Measurements from ENCODE around the gene CLPSL1.

CLPSL1 gene

DNA sequence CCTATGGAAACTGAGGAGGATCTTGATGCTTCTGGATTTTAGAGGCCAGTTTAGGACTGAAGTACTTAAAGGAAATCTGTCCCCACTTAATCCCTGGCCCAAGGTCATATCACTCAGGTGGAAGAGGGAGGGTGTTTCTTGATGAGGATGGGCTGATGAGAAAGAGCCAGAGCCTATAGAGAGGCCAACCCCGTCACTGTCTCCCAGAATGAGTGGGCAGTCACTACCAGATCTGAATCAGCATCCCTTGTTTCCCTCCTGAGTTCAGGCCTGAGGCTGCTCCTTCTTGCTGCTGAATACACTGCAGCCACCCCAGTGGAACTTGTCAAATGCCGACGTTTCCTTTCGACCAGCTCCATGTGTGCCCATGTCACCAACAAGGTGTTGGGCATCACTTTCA, 29.2 kb upstream of the CLPSL1 start:
- Histone ChIP-seq H2AFZ (ENCODE audit: low read depth, low read length, severe bottlenecking) (no peak overlapping the region), H3K36me3 (ENCODE audit: low read length) (no peaks in the 10 kb centered on the region), H3K79me2 (ENCODE audit: insufficient read depth, low read length) (no peaks in the 10 kb centered on the region), H3F3A (ENCODE audit: insufficient read depth) (no peaks in the 10 kb centered on the region), H3K4me3 (ENCODE audit: insufficient read depth, low read length, poor library complexity, severe bottlenecking) (no peak overlapping the region), H3K27me3 (ENCODE audit: low read length) (no peaks in the 10 kb centered on the region), H4K20me1 (ENCODE audit: low read depth, low read length) (no peaks in the 10 kb centered on the region), H3K9me3 (ENCODE audit: insufficient read depth, low read length) (0 out of 2 replicates have a peak, but pooled peaks cover 7% of the 10 kb centered on the region), H3K9me2 (replicated peaks; ENCODE audit: insufficient read depth, low read length) (no peaks in the 10 kb centered on the region), H3K27ac (ENCODE audit: low read depth, low read length) (no peak overlapping the region), H3K9ac (ENCODE audit: low read length) (no peak overlapping the region), H3K4me2 (ENCODE audit: low read depth, low read length, poor library complexity, severe bottlenecking) (no peak overlapping the region)
- TF ChIP-seq, protein P1, sequence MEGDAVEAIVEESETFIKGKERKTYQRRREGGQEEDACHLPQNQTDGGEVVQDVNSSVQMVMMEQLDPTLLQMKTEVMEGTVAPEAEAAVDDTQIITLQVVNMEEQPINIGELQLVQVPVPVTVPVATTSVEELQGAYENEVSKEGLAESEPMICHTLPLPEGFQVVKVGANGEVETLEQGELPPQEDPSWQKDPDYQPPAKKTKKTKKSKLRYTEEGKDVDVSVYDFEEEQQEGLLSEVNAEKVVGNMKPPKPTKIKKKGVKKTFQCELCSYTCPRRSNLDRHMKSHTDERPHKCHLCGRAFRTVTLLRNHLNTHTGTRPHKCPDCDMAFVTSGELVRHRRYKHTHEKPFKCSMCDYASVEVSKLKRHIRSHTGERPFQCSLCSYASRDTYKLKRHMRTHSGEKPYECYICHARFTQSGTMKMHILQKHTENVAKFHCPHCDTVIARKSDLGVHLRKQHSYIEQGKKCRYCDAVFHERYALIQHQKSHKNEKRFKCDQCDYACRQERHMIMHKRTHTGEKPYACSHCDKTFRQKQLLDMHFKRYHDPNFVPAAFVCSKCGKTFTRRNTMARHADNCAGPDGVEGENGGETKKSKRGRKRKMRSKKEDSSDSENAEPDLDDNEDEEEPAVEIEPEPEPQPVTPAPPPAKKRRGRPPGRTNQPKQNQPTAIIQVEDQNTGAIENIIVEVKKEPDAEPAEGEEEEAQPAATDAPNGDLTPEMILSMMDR (IDR thresholded peaks at IDR 0.05; ENCODE audit: insufficient read depth, low read length, poor library complexity, severe bottlenecking): no peak
- TF ChIP-seq EZH2phosphoT487 (conservative IDR thresholded peaks at IDR 0.05; ENCODE audit: low read length): no peak

- Histone ChIP-seq H3K79me2 (ENCODE audit: insufficient read depth, low read length) (no peaks in the 10 kb centered on the region), H3K4me2 (ENCODE audit: low read depth, low read length, poor library complexity, severe bottlenecking) (no peak overlapping the region), H3K27ac (ENCODE audit: low read depth, low read length) (no peak overlapping the region), H2AFZ (ENCODE audit: low read depth, low read length, severe bottlenecking) (no peak overlapping the region), H3K9me2 (replicated peaks; ENCODE audit: insufficient read depth, low read length) (no peaks in the 10 kb centered on the region), H3F3A (ENCODE audit: insufficient read depth) (no peaks in the 10 kb centered on the region), H3K9me3 (ENCODE audit: insufficient read depth, low read length) (0 out of 2 replicates have a peak, but pooled peaks cover 7% of the 10 kb centered on the region), H3K27me3 (ENCODE audit: low read length) (no peaks in the 10 kb centered on the region), H3K9ac (ENCODE audit: low read length) (no peak overlapping the region), H3K36me3 (ENCODE audit: low read length) (no peaks in the 10 kb centered on the region), H3K4me3 (ENCODE audit: insufficient read depth, low read length, poor library complexity, severe bottlenecking) (no peak overlapping the region), H4K20me1 (ENCODE audit: low read depth, low read length) (no peaks in the 10 kb centered on the region)
- TF ChIP-seq, protein P1 (IDR thresholded peaks at IDR 0.05; ENCODE audit: insufficient read depth, low read length, poor library complexity, severe bottlenecking): no peak
- TF ChIP-seq EZH2phosphoT487 (conservative IDR thresholded peaks at IDR 0.05; ENCODE audit: low read length): no peak
Measured at GRCh38 chr6:35752330-35752729, 28.5 kb upstream of the CLPSL1 start.

DNA sequence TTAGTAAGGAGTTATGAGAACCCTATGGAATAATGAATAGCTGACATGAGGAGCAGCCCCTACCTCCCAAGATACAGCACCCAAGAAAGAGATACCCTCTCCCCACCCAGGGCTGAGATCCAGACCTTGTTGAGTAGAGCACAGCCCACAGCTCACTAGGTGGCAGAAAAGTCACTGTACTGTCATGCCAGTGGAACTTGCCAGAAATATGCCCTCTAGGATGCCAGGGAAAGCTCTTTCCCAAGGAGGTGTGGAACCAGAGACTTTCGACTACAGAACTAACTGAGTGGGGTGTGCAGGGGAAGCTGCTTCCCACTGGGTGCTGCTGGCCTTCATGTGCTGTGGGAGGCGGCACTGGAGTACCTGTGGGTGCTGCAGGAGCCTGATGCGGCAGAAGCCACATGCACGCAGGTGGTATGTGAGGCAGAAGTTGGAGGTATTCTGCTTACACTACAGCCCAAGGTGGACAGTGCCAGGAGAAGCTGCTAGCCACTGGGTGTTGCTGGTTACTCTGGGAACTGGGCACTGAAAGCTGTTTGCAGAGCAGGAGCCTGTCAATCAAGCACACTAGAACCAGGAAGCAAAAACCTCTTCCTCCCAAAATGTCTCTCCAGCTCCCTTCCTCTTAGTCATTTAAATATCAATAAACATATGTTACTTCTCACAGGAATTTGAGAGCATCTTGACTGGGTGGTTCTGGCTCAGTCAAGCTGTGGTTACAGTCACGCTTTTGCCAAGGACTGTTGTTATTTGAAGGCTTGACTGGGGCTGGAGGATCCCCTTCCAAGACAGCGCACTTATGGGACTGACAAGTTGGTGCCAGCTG, 26.2 kb upstream of the CLPSL1 start:
- H3K4me2 ChIP-seq (ENCODE audit: low read depth, low read length, poor library complexity, severe bottlenecking): no peak overlapping the region
- no peak overlapping the region for H3K4me3 ChIP-seq (ENCODE audit: insufficient read depth, low read length, poor library complexity, severe bottlenecking)
- no peaks in the 10 kb centered on the region for H3K36me3 ChIP-seq (ENCODE audit: low read length)
- H3K79me2 ChIP-seq (ENCODE audit: insufficient read depth, low read length): no peaks in the 10 kb centered on the region
- H3K27me3 ChIP-seq (ENCODE audit: low read length): no peaks in the 10 kb centered on the region
- no peaks in the 10 kb centered on the region for H3F3A ChIP-seq (ENCODE audit: insufficient read depth)
- no peaks in the 10 kb centered on the region for H3K9me2 ChIP-seq (replicated peaks; ENCODE audit: insufficient read depth, low read length)
- H2AFZ ChIP-seq (ENCODE audit: low read depth, low read length, severe bottlenecking): no peak overlapping the region
- no peak for TF ChIP-seq EZH2phosphoT487 (conservative IDR thresholded peaks at IDR 0.05; ENCODE audit: low read length)
- TF ChIP-seq, protein P1 (IDR thresholded peaks at IDR 0.05; ENCODE audit: insufficient read depth, low read length, poor library complexity, severe bottlenecking): no peak
- H3K9me3 ChIP-seq (ENCODE audit: insufficient read depth, low read length): no peaks in the 10 kb centered on the region
- no peaks in the 10 kb centered on the region for H4K20me1 ChIP-seq (ENCODE audit: low read depth, low read length)
- no peak overlapping the region for H3K9ac ChIP-seq (ENCODE audit: low read length)
- no peak overlapping the region for H3K27ac ChIP-seq (ENCODE audit: low read depth, low read length)
